ENCODE results near the gene TMEM25. TPM values are rescaled to one million over a fixed set of nuclear protein-coding genes. Genes with fewer than 3 reads are reported as not detected.

The TMEM25 gene
- total and polyA plus RNA-seq, 11 donors = 3.9 to 26.8 (median 10.0) TPM

DNA sequence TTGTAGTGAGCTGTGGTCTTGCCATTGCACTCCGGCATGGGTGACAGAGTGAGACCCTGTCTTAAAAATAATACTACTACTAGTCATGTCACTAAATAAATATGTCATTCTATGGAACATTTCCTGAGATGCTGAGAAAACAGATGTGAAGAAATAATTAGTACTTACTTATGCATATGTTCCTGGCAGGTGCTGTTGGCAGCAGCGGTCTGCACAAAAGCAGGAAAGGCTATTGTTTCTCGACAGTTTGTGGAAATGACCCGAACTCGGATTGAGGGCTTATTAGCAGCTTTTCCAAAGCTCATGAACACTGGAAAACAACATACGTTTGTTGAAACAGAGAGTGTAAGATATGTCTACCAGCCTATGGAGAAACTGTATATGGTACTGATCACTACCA is 50.1 kb downstream of the TMEM25 start:
- 36 to 65% (median 54%) methylated on average over 6 of the region's 6 CpGs for WGBS, 4 donors
- H3K9me3 ChIP-seq = no peaks in the 10 kb centered on the region
- H3K36me3 ChIP-seq = peaks cover 0 to 72% (median 49%) of the 10 kb centered on the region in 9 donors
- ATAC-seq (peak in 2 of 4 donors; percentile 30 to 66), DNase-seq (no peak)
- TF ChIP-seq POLR2A (IDR thresholded peaks at IDR 0.05) (no peak), CTCF (IDR thresholded peaks at IDR 0.05) (no peak)
- H3K4me3 ChIP-seq = no peak overlapping the region
- H3K27ac ChIP-seq = peak overlapping the region in 11 of 12 donors; percentile 4 to 71 (median 44)
- intact Hi-C loops (cut with DNase I) = no loop called here
- H3K27me3 ChIP-seq = no peaks in the 10 kb centered on the region
- peaks cover 0 to 52% (median 28%) of the 10 kb centered on the region in 12 donors for H3K4me1 ChIP-seq

Other genes with a start within 250 kb of the TMEM25 start
- gene CD3E, start 226.5 kb upstream of the TMEM25 start, total RNA-seq = 10 to 100 TPM in 1 of 9 donors, 1 to 10 TPM in 1, under 1 TPM in 6, not detected in 1; 0.17 to 12.0 (median 0.57) TPM
- under 1 TPM; 0.25 to 0.38 TPM for gene CD3E, start 226.5 kb upstream of the TMEM25 start, polyA plus RNA-seq
- 10 to 100 TPM in 1 of 9 donors, 1 to 10 TPM in 3, not detected in 5; 1.5 to 11.2 (median 3.6) TPM for gene CD3D, start 188.5 kb upstream of the TMEM25 start, total RNA-seq
- under 1 TPM; 0.38 to 0.55 TPM for gene CD3D, start 188.5 kb upstream of the TMEM25 start, polyA plus RNA-seq
- gene CD3G, start 186.8 kb upstream of the TMEM25 start, total RNA-seq = 1 to 10 TPM in 2 of 9 donors, under 1 TPM in 4, not detected in 3; 0.26 to 4.3 (median 0.41) TPM
- gene CD3G, start 186.8 kb upstream of the TMEM25 start, polyA plus RNA-seq = under 1 TPM in 1 of 2 donors, not detected in 1; 0.10 TPM
- gene UBE4A, start 171.6 kb upstream of the TMEM25 start, total RNA-seq = 10 to 100 TPM; 35.6 to 50.3 (median 40.9) TPM
- gene UBE4A, start 171.6 kb upstream of the TMEM25 start, polyA plus RNA-seq = 10 to 100 TPM; 13.0 to 23.4 TPM
- 100 to 1,000 TPM in 8 of 9 donors, 10 to 100 TPM in 1; 96.4 to 702 (median 559) TPM for gene ATP5MG, start 129.6 kb upstream of the TMEM25 start, total RNA-seq
- gene ATP5MG, start 129.6 kb upstream of the TMEM25 start, polyA plus RNA-seq = 100 to 1,000 TPM; 299 to 843 TPM
- 100 to 1,000 TPM in 1 of 9 donors, 10 to 100 TPM in 8; 16.5 to 117 (median 41.5) TPM for gene KMT2A, start 94.7 kb upstream of the TMEM25 start, total RNA-seq
- 10 to 100 TPM in 1 of 2 donors, 1 to 10 TPM in 1; 9.9 to 17.6 TPM for gene KMT2A, start 94.7 kb upstream of the TMEM25 start, polyA plus RNA-seq
- 1 to 10 TPM in 4 of 9 donors, under 1 TPM in 3, not detected in 2; 0.37 to 3.1 (median 1.1) TPM for gene TTC36, start 3.7 kb upstream of the TMEM25 start, total RNA-seq
- under 1 TPM in 1 of 2 donors, not detected in 1; 0.23 TPM for gene TTC36, start 3.7 kb upstream of the TMEM25 start, polyA plus RNA-seq
- gene IFT46, start 34.7 kb downstream of the TMEM25 start, total RNA-seq = 10 to 100 TPM; 14.7 to 39.0 (median 21.7) TPM
- 10 to 100 TPM; 22.9 to 29.1 TPM for gene IFT46, start 34.7 kb downstream of the TMEM25 start, polyA plus RNA-seq
- gene ARCN1, start 41.2 kb downstream of the TMEM25 start, total RNA-seq = 100 to 1,000 TPM in 4 of 9 donors, 10 to 100 TPM in 5; 87.6 to 127 (median 99.6) TPM
- gene ARCN1, start 41.2 kb downstream of the TMEM25 start, polyA plus RNA-seq = 100 to 1,000 TPM in 1 of 2 donors, 10 to 100 TPM in 1; 53.1 to 107 TPM
- 100 to 1,000 TPM in 7 of 9 donors, 10 to 100 TPM in 2; 86.0 to 124 (median 113) TPM for gene PHLDB1, start 76.4 kb downstream of the TMEM25 start, total RNA-seq
- 100 to 1,000 TPM; 104 to 129 TPM for gene PHLDB1, start 76.4 kb downstream of the TMEM25 start, polyA plus RNA-seq
- gene TREH, start 148.5 kb downstream of the TMEM25 start, total RNA-seq = not detected
- gene TREH, start 148.5 kb downstream of the TMEM25 start, polyA plus RNA-seq = 1 to 10 TPM in 1 of 2 donors, under 1 TPM in 1; 0.17 to 1.7 TPM